G401.6 (cell line): ENCODE measurements around the gene ASTN1.

Experiments
- FAIRE-seq: peaks from 2 replicates; lab custom pipeline; 2012; peaks lifted over from hg19 to GRCh38; lab: Jason Lieb, UNC

Gene ASTN1

GRCh38 chr1:177164380-177165068 is at the start of gene ASTN1:
Gene ASTN1 (minus strand): TSS chr1:177164712. CDS start chr1:177164676, 36 bp downstream.
- FAIRE-seq, result no peak

- no peak for FAIRE-seq
Observed at GRCh38 chr1:177211231-177211630, 46.7 kb upstream of the ASTN1 start.

- FAIRE-seq, result no peak
Observed at GRCh38 chr1:177210071-177210470, 45.6 kb upstream of the ASTN1 start.

- no peak for FAIRE-seq
Observed at GRCh38 chr1:177209357-177209756, 44.8 kb upstream of the ASTN1 start.

GRCh38 chr1:177208920-177209319 is 44.4 kb upstream of the ASTN1 start:
- no peak for FAIRE-seq

GRCh38 chr1:177206831-177207355 is 42.4 kb upstream of the ASTN1 start:
- FAIRE-seq, result no peak

- no peak for FAIRE-seq
Observed at GRCh38 chr1:177200290-177200689, 35.8 kb upstream of the ASTN1 start.

GRCh38 chr1:177198243-177198642 is 33.7 kb upstream of the ASTN1 start:
- FAIRE-seq, result no peak

GRCh38 chr1:177190308-177190970 is 25.9 kb upstream of the ASTN1 start:
- FAIRE-seq, result no peak

- FAIRE-seq, result no peak
Observed at GRCh38 chr1:177186639-177187038, 22.1 kb upstream of the ASTN1 start.

- peak; percentile 31 for FAIRE-seq
Observed at GRCh38 chr1:177185209-177185608, 20.7 kb upstream of the ASTN1 start.

- no peak for FAIRE-seq
Observed at GRCh38 chr1:177183836-177184235, 19.3 kb upstream of the ASTN1 start.

GRCh38 chr1:177181631-177182291 is 17.2 kb upstream of the ASTN1 start:
- no peak for FAIRE-seq

GRCh38 chr1:177181280-177181630 is 16.7 kb upstream of the ASTN1 start:
- FAIRE-seq, result no peak

- FAIRE-seq, result no peak
Observed at GRCh38 chr1:177174921-177175634, 10.6 kb upstream of the ASTN1 start.

- no peak for FAIRE-seq
Observed at GRCh38 chr1:177173976-177174375, 9.5 kb upstream of the ASTN1 start.

GRCh38 chr1:177172866-177173265 is 8.4 kb upstream of the ASTN1 start:
- FAIRE-seq, result no peak

- no peak for FAIRE-seq
Observed at GRCh38 chr1:177172272-177172671, 7.8 kb upstream of the ASTN1 start.

GRCh38 chr1:177171536-177172123 is 7.1 kb upstream of the ASTN1 start:
- FAIRE-seq, result no peak

- FAIRE-seq, result no peak
Observed at GRCh38 chr1:177170756-177171535, 6.4 kb upstream of the ASTN1 start, which contains the start of gene BRINP2. Gene BRINP2 (plus strand): TSS chr1:177170958. CDS start chr1:177229877, 58,919 bp downstream.

GRCh38 chr1:177165069-177165439 is 542 bp upstream of the ASTN1 start:
- FAIRE-seq, result no peak
